ENCODE measurements around the gene GBP7. TPM values are rescaled to one million over a fixed set of nuclear protein-coding genes. Genes with fewer than 3 reads are reported as not detected.

The GBP7 gene
- total and polyA plus RNA-seq, 8 donors = 0.09 TPM; not detected in 7

- ATAC-seq (no peak), DNase-seq (no peak), FAIRE-seq (no peak)
- no peaks in the 10 kb centered on the region for H3K36me3 ChIP-seq
- H3K4me1 ChIP-seq = peaks cover 0 to 6% (median 0%) of the 10 kb centered on the region in 3 donors
- intact Hi-C loops (cut with DNase I) = no loop called here
- no peak overlapping the region for H3K27ac ChIP-seq
- no peak overlapping the region for H3K4me3 ChIP-seq
- no peaks in the 10 kb centered on the region for H3K9me3 ChIP-seq
- no peaks in the 10 kb centered on the region for H3K27me3 ChIP-seq
- 95 to 96% methylated on average over 4 of the region's 4 CpGs for WGBS, 2 donors
- TF ChIP-seq CTCF (IDR thresholded peaks at IDR 0.05) = no peak
Measured at GRCh38 chr1:89170170-89171066, 5.4 kb downstream of the GBP7 start.

- no peak for FAIRE-seq
- 5 to 6% methylated on average over 2 of the region's 2 CpGs for WGBS, 2 donors
- no peak for TF ChIP-seq CTCF (IDR thresholded peaks at IDR 0.05)
Measured at GRCh38 chr1:89169166-89169565, 6.6 kb downstream of the GBP7 start.

DNA sequence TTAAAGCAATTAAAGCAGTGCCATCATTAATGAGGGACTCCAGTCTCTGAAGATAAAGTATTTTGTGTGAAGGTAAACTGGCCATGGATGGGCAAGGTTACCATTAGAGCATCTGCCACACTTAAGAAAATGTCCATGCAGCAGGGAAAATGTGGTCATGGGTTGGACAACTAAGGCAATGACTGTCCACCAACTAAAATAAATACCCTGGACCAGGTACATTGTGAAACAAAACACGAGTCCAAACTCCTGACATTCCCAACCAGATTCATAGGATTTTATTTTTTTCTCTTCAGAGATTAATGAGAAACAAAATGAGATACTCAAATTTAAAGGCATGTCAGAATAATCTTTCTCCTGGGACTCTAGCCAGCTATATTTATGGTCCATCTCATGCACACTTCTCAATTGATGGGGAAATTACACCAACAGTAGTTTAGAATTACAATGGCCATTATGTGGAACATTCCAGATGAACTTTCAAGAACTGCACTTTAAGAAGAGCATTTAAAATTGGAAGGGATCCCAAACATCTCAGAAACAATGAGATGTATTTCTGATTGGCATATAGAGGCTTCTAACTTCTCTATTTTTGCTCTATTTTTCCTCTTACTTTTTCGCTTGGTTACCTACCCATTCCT lies 8.1 kb downstream of the GBP7 start:
- no peak for FAIRE-seq
- no peak for ATAC-seq
- Histone ChIP-seq H3K27ac (no peak overlapping the region), H3K4me3 (no peak overlapping the region), H3K27me3 (no peaks in the 10 kb centered on the region), H3K4me1 (peaks cover 0 to 6% (median 0%) of the 10 kb centered on the region in 3 donors), H3K9me3 (no peaks in the 10 kb centered on the region), H3K36me3 (no peaks in the 10 kb centered on the region)
- 80 to 86% methylated on average over 2 of the region's 2 CpGs for WGBS, 2 donors
- no peak for TF ChIP-seq CTCF (IDR thresholded peaks at IDR 0.05)
- intact Hi-C loops (cut with DNase I) = no loop called here
- DNase-seq = no peak

More at GRCh38 chr1:89169166-89169565, 6.6 kb downstream of the GBP7 start:
- no peak overlapping the region for H3K27ac ChIP-seq
- DNase-seq (no peak), ATAC-seq (no peak)
- intact Hi-C loops (cut with DNase I) = no loop called here
- H3K27me3 ChIP-seq = no peaks in the 10 kb centered on the region
- no peaks in the 10 kb centered on the region for H3K9me3 ChIP-seq
- H3K4me3 ChIP-seq = no peak overlapping the region
- no peaks in the 10 kb centered on the region for H3K36me3 ChIP-seq
- peaks cover 0 to 6% (median 0%) of the 10 kb centered on the region in 3 donors for H3K4me1 ChIP-seq

GRCh38 chr1:89166705-89167104 lies 9.1 kb downstream of the GBP7 start:
- 49 to 56% methylated on average over 1 of the region's 1 CpG for WGBS, 2 donors
- ATAC-seq (no peak), FAIRE-seq (no peak)

More at GRCh38 chr1:89166705-89167104, 9.1 kb downstream of the GBP7 start:
- Histone ChIP-seq H3K27me3 (no peaks in the 10 kb centered on the region), H3K9me3 (no peaks in the 10 kb centered on the region), H3K4me1 (peaks cover 0 to 6% (median 0%) of the 10 kb centered on the region in 3 donors), H3K4me3 (no peak overlapping the region), H3K36me3 (no peaks in the 10 kb centered on the region), H3K27ac (no peak overlapping the region)
- DNase-seq = no peak
- no peak for TF ChIP-seq CTCF (IDR thresholded peaks at IDR 0.05)
- intact Hi-C loops (cut with DNase I) = no loop called here
